HG03025 (cell line): Measurements from ENCODE around the gene ARL6IP5.
A peak's percentile ranks its signal among the peaks of the same experiment; 100 is the strongest.

ENCODE experiments used
- ATAC-seq: cut with Tn5 transposase; IDR thresholded peaks from one replicate; pipeline ENCODE4 v1.9.1; 2021; ENCODE audit warnings: mild to moderate bottlenecking, moderate library complexity; ENCODE audit not compliant: unreplicated experiment, low FRiP score

ARL6IP5 gene

GRCh38 chr3:69116162-69116561, 31.4 kb downstream of the ARL6IP5 start:
- ATAC-seq: no peak

GRCh38 chr3:69116897-69117296, 32.2 kb downstream of the ARL6IP5 start:
- ATAC-seq: no peak

- ATAC-seq: no peak
These were observed 33.8 kb downstream of the ARL6IP5 start for GRCh38 chr3:69118555-69118954.

DNA sequence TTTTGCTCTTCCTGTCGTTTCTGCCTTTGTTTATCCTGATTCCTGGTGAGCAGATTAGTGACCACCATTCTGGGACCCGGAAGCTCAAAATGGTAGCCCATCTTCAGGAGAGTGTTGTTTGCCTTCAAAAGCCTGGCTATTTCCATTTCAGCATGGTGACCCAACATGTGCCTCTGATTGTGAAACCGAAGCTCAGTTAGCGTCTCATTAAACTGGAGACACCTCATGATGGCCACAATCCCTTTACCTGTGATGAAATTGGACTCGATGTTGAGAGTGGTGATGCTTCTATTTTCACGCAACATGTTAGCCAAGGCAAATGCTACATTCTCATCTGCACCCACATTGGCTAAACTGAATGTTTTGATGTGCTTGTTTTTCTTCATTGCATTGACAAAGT, 34.4 kb downstream of the ARL6IP5 start:
- ATAC-seq: no peak

DNA sequence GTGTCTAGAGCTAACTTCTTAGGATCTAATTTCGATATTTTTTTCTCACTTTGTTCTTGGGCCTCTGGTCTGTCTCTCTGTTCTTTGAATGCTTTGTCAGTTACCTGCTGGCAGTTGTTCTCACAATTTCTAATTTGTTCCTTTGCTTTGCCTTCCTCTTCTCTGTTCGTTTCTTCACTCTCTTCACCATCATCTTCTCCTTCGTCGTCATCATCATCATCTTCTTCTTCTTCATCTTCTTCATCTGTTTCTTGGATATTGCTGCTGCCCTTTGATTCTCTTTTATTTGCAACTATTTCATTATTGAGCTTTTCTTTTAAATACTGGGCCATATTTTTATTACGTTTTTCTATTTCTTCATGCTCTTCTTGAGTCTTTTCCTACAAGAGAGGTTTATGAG, 34.9 kb downstream of the ARL6IP5 start:
- no peak for ATAC-seq

DNA sequence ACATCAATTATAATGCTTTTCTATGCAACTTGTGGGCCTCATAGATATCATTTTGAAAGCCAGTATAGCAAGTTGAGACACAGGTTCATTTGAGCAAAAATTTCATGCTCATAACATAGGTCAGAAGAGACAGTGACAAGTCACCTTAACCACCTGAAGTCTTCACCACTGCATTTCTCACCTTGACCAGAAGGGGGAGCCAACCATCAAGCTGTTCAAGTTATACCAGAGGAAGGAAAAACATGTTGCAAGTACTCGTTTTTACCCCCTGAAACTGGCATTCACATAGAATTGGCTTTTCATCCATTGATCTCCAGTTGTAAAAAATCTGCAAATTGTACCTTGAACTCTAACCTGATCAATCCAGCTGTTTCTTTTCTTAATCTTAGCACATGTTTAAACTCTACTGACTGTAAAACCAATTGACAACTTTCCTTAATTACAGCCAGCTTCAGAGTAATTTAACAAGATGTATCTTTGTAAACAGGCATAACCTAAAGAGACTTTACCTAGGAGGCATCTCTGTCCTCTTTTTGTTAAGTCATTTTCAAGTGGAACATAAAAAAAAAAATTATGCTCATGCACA, 36.2 kb downstream of the ARL6IP5 start:
- no peak for ATAC-seq

DNA sequence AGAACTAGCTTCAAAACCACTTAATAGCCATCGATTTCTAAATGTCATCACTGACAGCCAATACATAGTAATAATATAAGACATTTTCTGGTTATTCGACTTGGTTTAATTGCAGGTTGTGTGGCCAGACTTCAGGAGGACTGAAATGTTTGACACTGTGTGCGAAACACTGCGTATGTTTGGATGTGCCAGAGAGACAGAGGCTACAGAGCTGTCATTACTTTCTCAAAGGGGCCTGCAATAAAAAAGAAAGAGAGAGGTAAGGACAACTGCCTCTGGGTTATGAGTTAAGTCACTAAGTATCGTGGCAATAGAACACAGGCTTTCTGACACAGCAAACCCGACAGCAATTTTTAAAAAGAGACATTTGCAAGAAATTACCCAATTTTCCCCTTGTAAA, 36.8 kb downstream of the ARL6IP5 start:
- no peak for ATAC-seq

GRCh38 chr3:69121950-69122349, 37.2 kb downstream of the ARL6IP5 start:
- no peak for ATAC-seq

GRCh38 chr3:69122403-69122802, 37.7 kb downstream of the ARL6IP5 start, which contains the start of gene LMOD3:
LMOD3 (minus strand) TSS chr3:69122595; CDS start chr3:69122386, 209 bp downstream.
- ATAC-seq: no peak

DNA sequence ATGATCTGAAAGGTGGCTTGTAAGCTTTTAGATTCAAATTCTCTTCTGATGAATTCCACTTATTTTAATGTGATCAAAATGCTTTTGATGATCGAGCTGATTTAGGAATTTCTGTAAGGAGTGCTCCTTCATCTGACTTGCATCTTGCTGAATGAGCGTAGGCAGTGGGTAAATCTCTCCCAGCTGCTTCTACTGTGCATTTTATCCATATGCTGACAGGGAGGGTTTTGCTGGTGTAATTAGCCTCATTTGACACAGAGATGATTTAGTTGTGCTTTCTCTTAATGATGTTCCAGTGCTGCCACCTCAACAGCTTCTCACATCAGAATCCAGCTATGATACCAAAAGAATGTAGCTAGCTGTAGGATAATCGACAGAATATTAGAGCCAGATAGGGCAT, 41.5 kb downstream of the ARL6IP5 start:
- no peak for ATAC-seq

DNA sequence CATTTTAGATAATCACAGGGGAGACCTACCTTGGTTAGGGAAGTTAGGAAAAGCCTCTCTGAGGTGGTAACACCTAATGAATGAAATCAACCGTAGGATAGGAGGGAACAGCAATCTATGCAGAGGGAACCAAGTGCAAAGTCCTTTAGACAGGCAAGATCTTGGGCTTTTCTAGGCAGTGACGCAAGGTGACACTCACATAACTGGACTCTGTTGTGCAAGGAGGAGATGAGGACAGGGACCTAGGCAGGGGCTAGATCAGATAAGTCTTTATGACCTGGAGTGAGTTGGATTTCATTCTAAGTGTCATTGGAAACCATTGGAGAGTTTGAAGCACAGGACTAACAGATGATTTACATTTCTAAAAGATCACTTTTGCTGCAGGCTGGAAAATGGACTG, 42.3 kb downstream of the ARL6IP5 start:
- no peak for ATAC-seq

DNA sequence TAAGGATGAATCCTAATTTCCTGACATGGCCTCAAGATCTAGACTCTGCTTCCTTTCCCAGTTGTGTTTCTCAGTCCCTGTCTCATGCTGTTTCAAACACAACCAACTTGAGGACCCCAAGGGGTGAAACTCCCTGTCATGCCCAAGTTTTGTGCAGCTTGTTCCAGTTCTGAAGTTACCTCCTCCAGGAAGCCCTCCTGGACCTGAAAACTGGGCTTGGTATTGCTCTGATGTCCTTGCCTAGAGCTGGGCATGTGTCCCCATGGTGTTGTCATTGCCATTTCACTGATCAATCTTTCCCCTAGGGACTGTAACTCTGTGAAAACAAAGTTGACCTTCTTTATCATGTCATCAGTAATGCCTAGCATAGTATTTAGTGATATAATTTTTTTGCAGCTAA, 43.8 kb downstream of the ARL6IP5 start:
- no peak for ATAC-seq

DNA sequence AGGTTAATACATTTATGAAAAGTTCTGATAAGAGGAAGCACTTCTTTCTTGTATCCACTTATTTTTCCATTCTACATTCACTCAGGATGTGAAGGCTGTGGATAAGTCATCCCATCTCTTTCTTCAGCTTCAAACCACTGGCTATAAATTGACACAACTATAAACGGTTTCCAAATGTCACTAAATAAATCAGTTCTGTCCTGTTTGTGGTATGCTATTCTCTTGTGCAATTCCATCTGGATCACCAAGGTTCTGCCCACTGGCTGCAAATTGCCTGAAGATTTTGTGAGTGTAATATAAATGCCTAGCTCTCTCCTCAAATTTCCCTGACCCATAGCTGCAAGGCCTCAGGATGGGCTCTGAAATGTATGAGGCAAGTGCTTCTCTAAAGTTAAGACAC, 44.8 kb downstream of the ARL6IP5 start:
- ATAC-seq: no peak

DNA sequence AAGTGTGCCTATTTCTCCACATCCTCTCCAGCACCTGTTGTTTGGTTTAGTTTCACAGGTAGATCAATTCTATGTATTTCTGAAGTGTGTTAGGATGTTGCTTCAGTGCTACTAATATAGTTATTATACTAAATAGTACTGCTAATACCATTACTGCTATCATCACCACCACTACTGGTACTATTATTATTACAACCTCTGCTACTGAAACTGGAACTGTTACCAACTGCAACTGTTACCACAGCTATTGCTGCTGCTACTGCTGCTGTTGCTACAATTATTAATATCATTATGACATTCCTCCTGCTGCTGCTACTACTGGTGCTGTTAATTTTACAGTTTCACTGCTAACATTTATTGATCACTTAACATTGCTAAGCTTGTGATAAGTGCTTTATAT, 46.0 kb downstream of the ARL6IP5 start:
- ATAC-seq: peak; percentile 86

- no peak for ATAC-seq
These were observed 52.3 kb downstream of the ARL6IP5 start for GRCh38 chr3:69137005-69137404.

- no peak for ATAC-seq
These were observed 52.7 kb downstream of the ARL6IP5 start for GRCh38 chr3:69137412-69137811.

GRCh38 chr3:69141313-69141712, 56.6 kb downstream of the ARL6IP5 start:
- no peak for ATAC-seq

DNA sequence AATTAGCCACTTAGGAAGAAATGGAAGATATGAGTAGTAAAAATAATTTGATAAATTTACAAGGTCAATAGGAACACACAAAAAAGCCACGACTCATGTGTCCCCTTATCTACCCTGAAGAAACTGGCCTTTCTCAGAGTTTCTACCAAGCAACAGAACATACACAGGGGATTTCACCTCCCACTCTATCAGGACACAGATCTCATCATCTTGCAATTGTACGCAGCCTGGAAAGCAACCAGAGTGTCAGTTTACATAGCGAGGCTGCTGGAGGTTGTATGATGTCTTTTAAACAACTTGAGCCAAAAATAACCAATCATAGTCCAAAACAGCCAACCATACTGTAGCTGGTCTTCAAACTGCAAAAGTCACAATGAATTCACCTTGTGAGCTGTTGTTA, 57.4 kb downstream of the ARL6IP5 start:
- ATAC-seq: no peak

GRCh38 chr3:69142797-69143454, 58.2 kb downstream of the ARL6IP5 start:
- ATAC-seq: no peak

DNA sequence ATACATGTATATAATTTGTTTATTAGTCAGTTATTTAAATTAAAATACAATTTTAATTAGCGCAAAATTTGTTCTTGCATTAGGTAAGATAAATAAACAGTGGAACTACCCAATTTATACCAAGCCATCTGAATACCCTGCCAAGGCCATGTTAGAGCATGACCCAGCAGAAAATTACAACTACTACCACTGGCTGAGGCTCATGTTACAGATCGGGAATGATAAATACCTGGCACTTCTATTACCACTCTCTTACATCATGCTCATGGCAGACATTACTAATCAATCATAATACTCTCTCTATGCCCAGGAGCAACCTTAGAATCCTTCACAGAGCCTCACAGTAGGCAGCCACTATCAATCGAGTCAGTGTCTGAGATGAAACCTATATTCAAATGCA, 58.9 kb downstream of the ARL6IP5 start:
- ATAC-seq: no peak

- ATAC-seq: no peak
These were observed 60.0 kb downstream of the ARL6IP5 start for GRCh38 chr3:69144631-69145245.

- no peak for ATAC-seq
These were observed 61.0 kb downstream of the ARL6IP5 start for GRCh38 chr3:69145688-69146087.
